Measurements from ENCODE around the gene KRT2. TPM values are rescaled to one million over a fixed set of nuclear protein-coding genes. Genes with fewer than 3 reads are reported as not detected.

Gene KRT2
- total and polyA plus RNA-seq, 10 of the 15 experiments (the other 5 are each of a cell fraction or from before 2014, with no cell fraction given), result 0.08 to 0.12 TPM; not detected in 8

- TF ChIP-seq PRDM15 (CRISPR knock-in tag; IDR thresholded peaks at IDR 0.05) (no peak), ASH2L (IDR thresholded peaks at IDR 0.05; ENCODE audit: borderline replicate concordance, low read depth) (no peak), SKIL (IDR thresholded peaks at IDR 0.05; ENCODE audit: low read depth, poor library complexity, severe bottlenecking) (no peak), NFYB (IDR thresholded peaks at IDR 0.05; ENCODE audit: insufficient read depth, low read depth, low read length) (no peak), RFX5 (IDR thresholded peaks at IDR 0.05; ENCODE audit: low read depth, low read length) (no peak), SMAD5 (IDR thresholded peaks at IDR 0.05; ENCODE audit: low read depth) (no peak), RELA (IDR thresholded peaks at IDR 0.05; ENCODE audit: borderline replicate concordance, partially characterized antibody) (no peak), SMC3 (IDR thresholded peaks at IDR 0.05; ENCODE audit: borderline replicate concordance, low read length) (no peak), RAD51 (IDR thresholded peaks at IDR 0.05) (no peak)
Observed at GRCh38 chr12:52685406-52685890, 33.4 kb upstream of the KRT2 start (continued).

Measured in GM12878 (cell line).